Tibial nerve (tissue), 4 donors: ENCODE measurements around the gene PLEKHO2. TPM values are rescaled to one million over a fixed set of nuclear protein-coding genes. Genes with fewer than 3 reads are reported as not detected.

ENCODE experiments used
- DNase-seq, 2 donors: peaks; one replicate each; pipeline ENCODE4 v3.0.0-alpha.2; 2019; ENCODE audit warnings: low spot score in 2 of 2
- H3K27ac ChIP-seq, 4 donors: fragments of 200-600 bp; sonication (generic) in 3 of 4; one replicate each; pipeline ENCODE4 v1.5.1; 2017 to 2019; ENCODE audit warnings: mild to moderate bottlenecking in 1 of 4
- H3K27me3 ChIP-seq, 2 donors: fragments of 200-600 bp; sonication (generic) in 1 of 2; one replicate each; pipeline versions ENCODE4 v1.5.1 to v1.6.0; 2017 to 2019
- H3K36me3 ChIP-seq, 3 donors: fragments of 200-600 bp; sonication (generic); one replicate each; pipeline ENCODE4 v1.5.1; 2018 to 2019
- H3K4me1 ChIP-seq, 4 donors: fragments of 200-600 bp; sonication (generic) in 3 of 4; one replicate each; pipeline ENCODE4 v1.5.1; 2017 to 2019
- H3K4me3 ChIP-seq, 4 donors: fragments of 200-600 bp; sonication (generic) in 3 of 4; one replicate each; pipeline ENCODE4 v1.5.1; 2017 to 2019; ENCODE audit warnings: mild to moderate bottlenecking in 1 of 4, moderate library complexity in 1 of 4
- H3K9me3 ChIP-seq, 4 donors: fragments of 200-600 bp; sonication (generic) in 3 of 4; one replicate each; pipeline ENCODE4 v1.5.1; 2017 to 2019
- CTCF ChIP-seq, 5 experiments: fragments of 200-600 bp in 3 of 5; fragments of 450-650 bp in 2 of 5; sonication (generic) in 3 of 5; IDR thresholded peaks; one replicate each; pipeline ENCODE4 v1.5.1; 2016 to 2019; ENCODE audit warnings: antibody characterized with exemption in 5 of 5, mild to moderate bottlenecking in 3 of 5, moderate library complexity in 2 of 5
- EP300 ChIP-seq, 2 donors: sonication (generic); formaldehyde crosslinking; IDR thresholded peaks; one replicate each; pipeline ENCODE4 v1.6.1; 2017; ENCODE audit warnings: antibody characterized with exemption in 2 of 2, mild to moderate bottlenecking in 1 of 2
- POLR2A ChIP-seq, 2 donors: fragments of 450-650 bp; IDR thresholded peaks; one replicate each; pipeline ENCODE4 v1.6.1; 2017; ENCODE audit warnings: antibody characterized with exemption in 2 of 2, mild to moderate bottlenecking in 2 of 2, moderate library complexity in 2 of 2
- WGBS, 2 donors: methylation state at CpG; one replicate each; pipeline ENCODE4 v1.1.5; 2018; 5-methylcytosine and 5-hydroxymethylcytosine counted together
- total RNA-seq, 4 donors: library from RNA; depleted of rRNA; stranded (reverse); fragments of >200 nt; gene quantifications; one replicate each; pipeline ENCODE4 v1.1.0, GENCODE V29; 2016

PLEKHO2 gene
- total RNA-seq, 4 donors from 2014 or later: 40.8 to 69.9 (median 60.2) TPM

- Histone ChIP-seq H3K36me3 (no peaks in the 10 kb centered on the region), H3K4me3 (no peak overlapping the region), H3K4me1 (peaks cover 0 to 21% (median 0%) of the 10 kb centered on the region in 4 donors), H3K27ac (no peak overlapping the region), H3K27me3 (no peaks in the 10 kb centered on the region), H3K9me3 (no peaks in the 10 kb centered on the region)
- TF ChIP-seq CTCF (IDR thresholded peaks at IDR 0.05) (no peak), POLR2A (IDR thresholded peaks at IDR 0.05) (no peak), EP300 (IDR thresholded peaks at IDR 0.05) (no peak)
- DNase-seq: no peak
- WGBS, 2 donors: 61 to 66% methylated on average over 13 of the region's 13 CpGs
Measured at GRCh38 chr15:64915518-64916227, 74.0 kb downstream of the PLEKHO2 start.

GRCh38 chr15:64916365-64916764, 74.7 kb downstream of the PLEKHO2 start:
- H3K27ac ChIP-seq: no peak overlapping the region
- 96 to 100% methylated on average over 2 of the region's 2 CpGs for WGBS, 2 donors
- TF ChIP-seq EP300 (IDR thresholded peaks at IDR 0.05) (no peak), POLR2A (IDR thresholded peaks at IDR 0.05) (no peak), CTCF (IDR thresholded peaks at IDR 0.05) (no peak)

GRCh38 chr15:64917211-64917610, 75.5 kb downstream of the PLEKHO2 start:
- Histone ChIP-seq H3K4me1 (peaks cover 0 to 15% (median 1%) of the 10 kb centered on the region in 4 donors), H3K4me3 (no peak overlapping the region), H3K27ac (no peak overlapping the region), H3K9me3 (no peaks in the 10 kb centered on the region), H3K36me3 (no peaks in the 10 kb centered on the region), H3K27me3 (no peaks in the 10 kb centered on the region)
- TF ChIP-seq CTCF (IDR thresholded peaks at IDR 0.05) (no peak), EP300 (IDR thresholded peaks at IDR 0.05) (no peak), POLR2A (IDR thresholded peaks at IDR 0.05) (no peak)
- 87 to 99% methylated on average over 9 of the region's 9 CpGs for WGBS, 2 donors
- no peak for DNase-seq

More at GRCh38 chr15:64916365-64916764, 74.7 kb downstream of the PLEKHO2 start:
- Histone ChIP-seq H3K36me3 (no peaks in the 10 kb centered on the region), H3K27me3 (no peaks in the 10 kb centered on the region), H3K9me3 (no peaks in the 10 kb centered on the region), H3K4me3 (no peak overlapping the region), H3K4me1 (peaks cover 0 to 15% (median 0%) of the 10 kb centered on the region in 4 donors)
- DNase-seq: no peak

Other genes with a start within 250 kb of the PLEKHO2 start
- gene RBPMS2, start 66.3 kb upstream of the PLEKHO2 start, total RNA-seq: 1 to 10 TPM in 3 of 4 donors, under 1 TPM in 1; 0.22 to 5.4 (median 1.8) TPM
- gene PIF1, start 16.3 kb upstream of the PLEKHO2 start, total RNA-seq: 1 to 10 TPM in 2 of 4 donors, under 1 TPM in 1, not detected in 1; 0.39 to 2.4 (median 1.1) TPM
- 10 to 100 TPM; 18.2 to 39.3 (median 26.3) TPM for gene ANKDD1A, start 70.0 kb downstream of the PLEKHO2 start, total RNA-seq
- 10 to 100 TPM; 80.4 to 90.6 (median 86.3) TPM for gene SPG21, start 148.0 kb downstream of the PLEKHO2 start, total RNA-seq
- 10 to 100 TPM; 36.8 to 45.7 (median 41.2) TPM for gene MTFMT, start 187.7 kb downstream of the PLEKHO2 start, total RNA-seq
- 1 to 10 TPM in 1 of 4 donors, not detected in 3; 2.7 TPM for gene SLC51B, start 203.5 kb downstream of the PLEKHO2 start, total RNA-seq
- 10 to 100 TPM; 41.4 to 83.5 (median 78.7) TPM for gene RASL12, start 226.1 kb downstream of the PLEKHO2 start, total RNA-seq
- gene KBTBD13, start 234.8 kb downstream of the PLEKHO2 start, total RNA-seq: not detected